DOHH2 (cell line): ENCODE data around the gene INHBB.

Experiments used
- H3F3A ChIP-seq: fragments of 200-600 bp; sonication (generic), shearing (Covaris generic); 2 replicates; pipeline ENCODE4 v1.6.0; 2016; ENCODE audit warnings: antibody characterized with exemption, mild to moderate bottlenecking; ENCODE audit not compliant: control insufficient read depth, insufficient read depth
- H3K27ac ChIP-seq: fragments of 200-600 bp; sonication (generic); 2 replicates; pipeline ENCODE4 v1.5.1; 2014; ENCODE audit warnings: low read depth, mild to moderate bottlenecking, low read length, moderate library complexity
- H3K27me3 ChIP-seq: fragments of 200-600 bp; sonication (generic); 2 replicates; pipeline ENCODE4 v1.6.1; 2014; ENCODE audit warnings: mild to moderate bottlenecking, low read length, mixed read lengths; ENCODE audit not compliant: control insufficient read depth
- H3K36me3 ChIP-seq: fragments of 200-600 bp; sonication (generic); 2 replicates; pipeline ENCODE4 v1.6.1; 2014; ENCODE audit warnings: mild to moderate bottlenecking, low read length, moderate library complexity, mixed read lengths; ENCODE audit not compliant: control insufficient read depth
- H3K4me1 ChIP-seq: fragments of 200-600 bp; sonication (generic); 2 replicates; pipeline ENCODE4 v1.6.1; 2014; ENCODE audit warnings: mild to moderate bottlenecking, low read length, mixed read lengths; ENCODE audit not compliant: control insufficient read depth
- H3K4me2 ChIP-seq: fragments of 200-600 bp; sonication (generic); 2 replicates; pipeline ENCODE4 v1.6.0; 2014; ENCODE audit warnings: mild to moderate bottlenecking, low read length, moderate library complexity
- H3K4me3 ChIP-seq: fragments of 200-600 bp; sonication (generic); 2 replicates; pipeline ENCODE4 v1.5.1; 2014; ENCODE audit warnings: mild to moderate bottlenecking, low read length, mixed read lengths
- H3K79me2 ChIP-seq: fragments of 200-600 bp; sonication (generic); 2 replicates; pipeline ENCODE4 v1.6.1; 2014; ENCODE audit warnings: mild to moderate bottlenecking, low read length, mixed read lengths; ENCODE audit not compliant: control insufficient read depth
- H3K9me2 ChIP-seq: fragments of 200-600 bp; sonication (generic); replicated peaks from 2 replicates; pipeline ENCODE4 v1.6.1; 2014; ENCODE audit warnings: mild to moderate bottlenecking, low read length, mixed read lengths; ENCODE audit not compliant: control insufficient read depth
- H3K9me3 ChIP-seq: fragments of 200-600 bp; sonication (generic); 2 replicates; pipeline ENCODE4 v1.6.1; 2014; ENCODE audit warnings: antibody characterized with exemption, low read length, mixed read lengths; ENCODE audit not compliant: control insufficient read depth, insufficient read depth
- H4K20me1 ChIP-seq: fragments of 200-600 bp; sonication (generic); 2 replicates; pipeline ENCODE4 v1.6.0; 2014; ENCODE audit warnings: low read depth, mild to moderate bottlenecking, antibody characterized with exemption, low read length, moderate library complexity; ENCODE audit not compliant: control insufficient read depth, insufficient read depth
- EZH2phosphoT487 ChIP-seq: fragments of 200-600 bp; sonication (generic); IDR thresholded peaks from 2 replicates; pipeline ENCODE4 v1.6.1; 2017; ENCODE audit warnings: borderline replicate concordance, mild to moderate bottlenecking, antibody characterized with exemption, low read length, moderate library complexity, mixed read lengths
- TF ChIP-seq, protein P1 (sequence below): fragments of 200-600 bp; sonication (generic); IDR thresholded peaks from one replicate; pipeline ENCODE4 v1.5.1; 2014; ENCODE audit warnings: antibody characterized with exemption, mild to moderate bottlenecking, low read depth, low read length; ENCODE audit not compliant: poor library complexity, severe bottlenecking

INHBB gene

DNA sequence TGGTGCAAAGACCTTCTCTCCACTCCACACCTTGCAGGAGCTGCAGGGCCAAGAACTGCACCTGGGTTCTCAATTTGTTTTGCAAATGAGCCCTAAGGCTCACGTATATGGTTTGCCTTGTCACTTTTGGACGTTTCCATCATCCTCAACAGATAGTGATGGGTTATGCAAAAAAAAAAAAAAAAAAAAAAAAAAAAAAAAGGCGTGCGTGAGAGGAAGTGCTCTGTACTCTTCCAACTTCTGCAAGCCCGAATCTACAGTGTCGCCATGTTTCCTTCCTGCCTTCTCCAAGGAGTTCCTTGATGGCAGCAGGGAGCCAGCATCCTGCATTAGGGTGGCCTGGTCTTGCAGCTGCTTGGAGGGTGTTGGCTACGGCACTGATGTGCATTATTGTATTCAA is 4.0 kb upstream of the INHBB start:
- Histone ChIP-seq H3K4me3 (no peak overlapping the region), H3K36me3 (no peaks in the 10 kb centered on the region), H3K4me1 (peaks cover 4% of the 10 kb centered on the region; the same call in 1 of the 2 replicates), H4K20me1 (no peaks in the 10 kb centered on the region), H3K27me3 (peaks cover 32% of the 10 kb centered on the region), H3K4me2 (no peak overlapping the region), H3F3A (no peaks in the 10 kb centered on the region), H3K9me3 (no peaks in the 10 kb centered on the region), H3K9me2 (no peaks in the 10 kb centered on the region), H3K79me2 (no peaks in the 10 kb centered on the region), H3K27ac (no peak overlapping the region)
- TF ChIP-seq, protein P1, sequence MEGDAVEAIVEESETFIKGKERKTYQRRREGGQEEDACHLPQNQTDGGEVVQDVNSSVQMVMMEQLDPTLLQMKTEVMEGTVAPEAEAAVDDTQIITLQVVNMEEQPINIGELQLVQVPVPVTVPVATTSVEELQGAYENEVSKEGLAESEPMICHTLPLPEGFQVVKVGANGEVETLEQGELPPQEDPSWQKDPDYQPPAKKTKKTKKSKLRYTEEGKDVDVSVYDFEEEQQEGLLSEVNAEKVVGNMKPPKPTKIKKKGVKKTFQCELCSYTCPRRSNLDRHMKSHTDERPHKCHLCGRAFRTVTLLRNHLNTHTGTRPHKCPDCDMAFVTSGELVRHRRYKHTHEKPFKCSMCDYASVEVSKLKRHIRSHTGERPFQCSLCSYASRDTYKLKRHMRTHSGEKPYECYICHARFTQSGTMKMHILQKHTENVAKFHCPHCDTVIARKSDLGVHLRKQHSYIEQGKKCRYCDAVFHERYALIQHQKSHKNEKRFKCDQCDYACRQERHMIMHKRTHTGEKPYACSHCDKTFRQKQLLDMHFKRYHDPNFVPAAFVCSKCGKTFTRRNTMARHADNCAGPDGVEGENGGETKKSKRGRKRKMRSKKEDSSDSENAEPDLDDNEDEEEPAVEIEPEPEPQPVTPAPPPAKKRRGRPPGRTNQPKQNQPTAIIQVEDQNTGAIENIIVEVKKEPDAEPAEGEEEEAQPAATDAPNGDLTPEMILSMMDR = no peak
- TF ChIP-seq EZH2phosphoT487 = no peak

DNA sequence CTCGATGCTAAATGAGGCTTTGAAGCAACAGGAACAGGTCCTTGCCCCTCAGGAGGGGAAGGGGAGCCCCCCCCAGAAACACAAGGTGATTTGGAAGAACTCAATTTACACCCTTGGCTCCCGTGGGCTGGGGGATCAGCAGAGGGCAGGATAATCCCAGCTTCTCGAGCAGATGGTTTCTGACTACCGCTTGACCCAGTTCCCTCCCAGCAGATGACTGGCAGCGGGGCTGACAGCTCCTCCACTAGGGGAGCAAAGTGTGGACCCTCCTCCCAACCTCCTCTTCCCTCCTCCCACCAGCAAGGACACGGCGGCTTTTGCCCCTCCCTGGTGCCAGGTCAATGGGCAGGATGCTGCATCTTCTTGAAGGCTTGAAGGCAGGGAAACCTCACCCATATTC is 3.5 kb upstream of the INHBB start:
- no peaks in the 10 kb centered on the region for H3K9me3 ChIP-seq
- no peaks in the 10 kb centered on the region for H4K20me1 ChIP-seq
- peaks cover 37% of the 10 kb centered on the region for H3K27me3 ChIP-seq
- no peaks in the 10 kb centered on the region for H3K36me3 ChIP-seq
- no peaks in the 10 kb centered on the region for H3F3A ChIP-seq
- no peaks in the 10 kb centered on the region for H3K9me2 ChIP-seq
- H3K27ac ChIP-seq = no peak overlapping the region
- peaks cover 4% of the 10 kb centered on the region; the same call in 1 of the 2 replicates for H3K4me1 ChIP-seq
- no peaks in the 10 kb centered on the region for H3K79me2 ChIP-seq
- TF ChIP-seq, protein P1 = no peak
- TF ChIP-seq EZH2phosphoT487 = no peak
- H3K4me3 ChIP-seq = no peak overlapping the region
- H3K4me2 ChIP-seq = no peak overlapping the region

DNA sequence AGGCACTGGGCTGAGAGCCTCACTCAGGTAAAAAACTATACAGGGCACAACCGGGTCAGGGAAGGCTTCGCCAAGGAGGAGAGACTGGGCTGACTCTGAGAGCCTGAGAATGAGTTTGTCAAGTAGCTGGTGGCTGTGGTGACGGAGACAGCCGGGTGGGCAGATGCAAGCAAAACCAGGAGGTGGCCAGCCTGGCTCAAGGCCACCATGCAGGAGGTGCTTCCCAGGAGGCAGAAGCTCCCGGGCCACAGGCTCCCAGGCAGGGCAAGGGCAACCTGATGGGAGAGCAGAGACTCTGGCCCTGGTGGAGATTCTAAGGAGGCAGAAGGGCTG is 2.9 kb upstream of the INHBB start:
- TF ChIP-seq EZH2phosphoT487 = no peak
- TF ChIP-seq, protein P1 = no peak
- no peaks in the 10 kb centered on the region for H3F3A ChIP-seq
- no peak overlapping the region for H3K4me2 ChIP-seq
- no peaks in the 10 kb centered on the region for H3K79me2 ChIP-seq
- H3K27ac ChIP-seq = no peak overlapping the region
- no peaks in the 10 kb centered on the region for H3K36me3 ChIP-seq
- no peaks in the 10 kb centered on the region for H3K9me3 ChIP-seq
- no peaks in the 10 kb centered on the region for H3K9me2 ChIP-seq
- H3K4me1 ChIP-seq = peaks cover 4% of the 10 kb centered on the region; the same call in 1 of the 2 replicates
- peaks cover 43% of the 10 kb centered on the region for H3K27me3 ChIP-seq
- no peak overlapping the region for H3K4me3 ChIP-seq
- H4K20me1 ChIP-seq = no peaks in the 10 kb centered on the region
